K562 (cell line): ENCODE results near the gene ITPA. TPM values are rescaled to one million over a fixed set of nuclear protein-coding genes. Genes with fewer than 3 reads are reported as not detected.

ENCODE experiments used
- ATAC-seq: fragments of 200-7000 bp; cut with Tn5 transposase; 3 replicates; pipeline ENCODE4 v1.9.1; 2020; ENCODE audit warnings: moderate library complexity
- BruUV-seq: library from RNA; stranded (reverse); fragments of 400-500 nt; replicated peaks from 2 replicates; lab custom pipeline; 2021; lab: Mats Ljungman, UMichigan
- CTCF ChIA-PET: fragments of 300-600 bp; formaldehyde crosslinking; extraction: SDS; loops from one replicate; lab custom pipeline; 2021; ENCODE audit warnings: low intra/inter-chr PET ratio; lab: Yijun Ruan, JAX
- POLR2A ChIA-PET: fragments of 300-600, 350-650 bp; sonication (Branson Sonifier 250); formaldehyde crosslinking; extraction: SDS; loops from one replicate; lab custom pipeline; 2021; ENCODE audit warnings: antibody characterized with exemption, inconsistent platforms; lab: Yijun Ruan, JAX
- DNase-seq, 4 experiments: peaks; one replicate each; pipeline versions ENCODE4 v3.0.0 to v3.0.0-alpha.2; 2011 to 2018; ENCODE audit warnings: low spot score in 3 of 4, mixed read lengths in 3 of 4; ENCODE audit errors: extremely low read depth in 1 of 4
- FAIRE-seq: peaks from 2 replicates; lab custom pipeline; 2011; peaks lifted over from hg19 to GRCh38; lab: Jason Lieb, UNC
- H2AFZ ChIP-seq: 2 replicates; pipeline ENCODE4 v1.6.0; 2011; ENCODE audit warnings: low read depth, low read length, control low read depth, inconsistent platforms
- H3K27ac ChIP-seq: fragments of 200-600 bp; 3 replicates; pipeline ENCODE4 v1.8.0; 2011; ENCODE audit warnings: low read depth, mild to moderate bottlenecking, control low read depth, inconsistent platforms, low read length, moderate library complexity, mixed read lengths; ENCODE audit errors: extremely low read depth
- H3K27me3 ChIP-seq, 2 experiments: fragments of 300-600 bp in 1 of 2; 2 replicates in 1 of 2; 3 replicates in 1 of 2; pipeline versions ENCODE4 v1.6.0 to v1.8.0; 2011; ENCODE audit warnings: inconsistent platforms in 2 of 2, low read length in 2 of 2, mild to moderate bottlenecking in 1 of 2, mixed read lengths in 1 of 2, moderate library complexity in 1 of 2; ENCODE audit not compliant: control insufficient read depth in 2 of 2, insufficient read depth in 2 of 2
- H3K36me3 ChIP-seq: fragments of 300-600 bp; 3 replicates; pipeline ENCODE4 v1.8.0; 2011; ENCODE audit warnings: mild to moderate bottlenecking, low read length, inconsistent platforms; ENCODE audit not compliant: control insufficient read depth, insufficient read depth
- H3K4me1 ChIP-seq, 2 experiments: fragments of 200-600 bp in 1 of 2; replicated peaks in 1 of 2; 2 replicates in 1 of 2; 3 replicates in 1 of 2; pipeline versions ENCODE4 v1.5.1 to v1.8.0; 2011; ENCODE audit warnings: inconsistent platforms in 2 of 2, low read length in 2 of 2, mild to moderate bottlenecking in 1 of 2, mixed read lengths in 1 of 2, moderate library complexity in 1 of 2; ENCODE audit not compliant: control insufficient read depth in 2 of 2, insufficient read depth in 2 of 2
- H3K4me2 ChIP-seq: 2 replicates; pipeline ENCODE4 v1.6.1; 2011; ENCODE audit warnings: low read length, control low read depth, inconsistent platforms, mixed read lengths; ENCODE audit not compliant: insufficient read depth
- H3K4me3 ChIP-seq: fragments of 200-600 bp; sonication (generic), shearing (Covaris generic); 2 replicates; pipeline ENCODE4 v1.5.1; 2016; ENCODE audit warnings: control low read depth, inconsistent platforms
- H3K79me2 ChIP-seq: fragments of 200-600 bp; 3 replicates; pipeline ENCODE4 v1.8.0; 2011; ENCODE audit warnings: low read length, inconsistent platforms; ENCODE audit not compliant: control insufficient read depth, insufficient read depth
- H3K9ac ChIP-seq, 2 experiments: 2 replicates each; pipeline versions ENCODE4 v1.6.0 to v1.6.1; 2011; ENCODE audit warnings: low read depth in 2 of 2, low read length in 2 of 2, control low read depth in 1 of 2, inconsistent platforms in 1 of 2, mild to moderate bottlenecking in 1 of 2, mixed read lengths in 1 of 2; ENCODE audit not compliant: insufficient read depth in 1 of 2
- H3K9me1 ChIP-seq: one replicate; pipeline ENCODE4 v1.6.0; 2011; ENCODE audit warnings: inconsistent platforms, mild to moderate bottlenecking, low read length, moderate library complexity; ENCODE audit not compliant: control insufficient read depth, insufficient read depth
- H3K9me3 ChIP-seq: replicated peaks from 2 replicates; pipeline ENCODE4 v1.5.1; 2011; ENCODE audit warnings: low read depth, low read length, inconsistent platforms; ENCODE audit not compliant: control insufficient read depth, insufficient read depth
- H4K20me1 ChIP-seq: replicated peaks from 2 replicates; pipeline ENCODE4 v1.6.1; 2011; ENCODE audit warnings: low read length, inconsistent platforms, mixed read lengths; ENCODE audit not compliant: control insufficient read depth, insufficient read depth
- HDAC6 ChIP-seq: IDR thresholded peaks from 2 replicates; pipeline ENCODE4 v1.6.1; 2012; ENCODE audit warnings: low read depth, mild to moderate bottlenecking, control low read depth, inconsistent platforms, low read length, moderate library complexity
- KDM1A ChIP-seq, 2 experiments: fragments of 450-650 bp; IDR thresholded peaks; 2 replicates each; pipeline ENCODE4 v1.6.1; 2016; ENCODE audit warnings: mild to moderate bottlenecking in 2 of 2
- LCOR ChIP-seq: sonication (generic); formaldehyde crosslinking; IDR thresholded peaks from 2 replicates; pipeline ENCODE4 v1.8.0; 2022; ENCODE audit warnings: mild to moderate bottlenecking, missing genetic modification reagents
- RBM39 ChIP-seq: fragments of 200-400 bp; formaldehyde crosslinking; optimal IDR thresholded peaks from 2 replicates; pipeline ENCODE3; 2018; ENCODE audit warnings: low read depth, low read length
- RCOR1 ChIP-seq, 2 experiments: IDR thresholded peaks; 2 replicates each; pipeline ENCODE4 v1.6.1; 2012; ENCODE audit warnings: low read depth in 2 of 2, low read length in 2 of 2, borderline replicate concordance in 1 of 2, improper control_type of control experiment in 1 of 2
- SNRNP70 ChIP-seq: fragments of 200-400 bp; formaldehyde crosslinking; optimal IDR thresholded peaks from 2 replicates; pipeline ENCODE3; 2017; ENCODE audit warnings: low read depth, low read length
- WGBS: fragments of 100-300 bp; shearing (Covaris generic); methylation state at CpG from one replicate; pipeline ENCODE4 v1.1.6; 2016; ENCODE audit warnings: low coverage, mixed read lengths; ENCODE audit not compliant: insufficient coverage; ENCODE audit errors: missing lambda C conversion rate; 5-methylcytosine and 5-hydroxymethylcytosine counted together
- in situ Hi-C: fragments of 300-500 bp; cut with MboI; formaldehyde crosslinking; loops from 4 replicates; pipeline ENCODE4 v1.15.0; 2018; ENCODE audit warnings: inconsistent platforms, mixed read lengths
- intact Hi-C: fragments of 100-400 bp; cut with micrococcal nuclease; formaldehyde crosslinking; loops from 2 replicates; pipeline ENCODE4 v1.14.2; 2022
- polyA plus RNA-seq, 8 experiments: library from polyadenylated mRNA; depleted of rRNA in 4 of 8; stranded (reverse) in 5 of 8; unstranded in 3 of 8; fragments of >200 nt; fragmentation: Nextera tagmentation in 2 of 8; fragmentation: Illumina TruSeq in 1 of 8; extraction: Ambion mirVana in 2 of 8; extraction: Trizol in 1 of 8; gene quantifications; 2 replicates each; pipeline versions ENCODE4 v1.2.1 to v1.2.3, GENCODE V29; 2011 to 2014; ENCODE audit warnings: inconsistent platforms in 1 of 8, missing spikeins in 1 of 8
- total RNA-seq, 7 experiments: library from RNA; depleted of rRNA in 6 of 7; stranded (reverse); fragments of >200 nt in 6 of 7; fragmentation: Illumina TruSeq in 2 of 7; extraction: Trizol in 2 of 7; gene quantifications; 2 replicates each; pipeline versions ENCODE4 v1.2.1 to v1.2.3, GENCODE V29; 2011 to 2021; ENCODE audit warnings: low replicate concordance in 1 of 7
- TF ChIP-seq, protein P1 (sequence below): conservative IDR thresholded peaks from 2 replicates; pipeline ENCODE4 v1.6.1; 2011; ENCODE audit warnings: low read depth, mild to moderate bottlenecking, low read length; ENCODE audit not compliant: control insufficient read depth
- TF ChIP-seq, protein P2 (sequence below): sonication (generic); formaldehyde crosslinking; IDR thresholded peaks from 2 replicates; pipeline ENCODE4 v1.9.0; 2022; ENCODE audit warnings: mild to moderate bottlenecking, missing genetic modification reagents
- TF ChIP-seq, protein P3 (sequence below): sonication (generic); formaldehyde crosslinking; IDR thresholded peaks from 2 replicates; pipeline ENCODE4 v1.8.0; 2022; ENCODE audit warnings: missing genetic modification reagents, mild to moderate bottlenecking, moderate library complexity, borderline replicate concordance
- TF ChIP-seq, protein P4 (sequence below), 2 experiments: IDR thresholded peaks; 2 replicates each; pipeline ENCODE4 v1.6.1; 2011; ENCODE audit warnings: borderline replicate concordance in 1 of 2, control low read depth in 1 of 2, low read depth in 1 of 2, low read length in 1 of 2, mild to moderate bottlenecking in 1 of 2, mixed read lengths in 1 of 2, moderate library complexity in 1 of 2; ENCODE audit not compliant: insufficient read depth in 1 of 2, insufficient read length in 1 of 2, poor library complexity in 1 of 2, severe bottlenecking in 1 of 2; ENCODE audit errors: extremely low read depth in 1 of 2
- TF ChIP-seq, protein P5 (sequence below), 3 experiments: IDR thresholded peaks in 2 of 3; conservative IDR thresholded peaks in 1 of 3; 2 replicates each; pipeline ENCODE4 v1.5.1; 2011 to 2012; ENCODE audit warnings: low read length in 3 of 3, mild to moderate bottlenecking in 3 of 3, control low read depth in 2 of 3, improper control_type of control experiment in 1 of 3, inconsistent platforms in 1 of 3, low read depth in 1 of 3, mixed read lengths in 1 of 3, moderate library complexity in 1 of 3; ENCODE audit not compliant: insufficient read depth in 2 of 3

The ITPA gene
- total and polyA plus RNA-seq, 9 of the 15 experiments (the other 6 are each of a cell fraction or from before 2014, with no cell fraction given), result 5.0 to 79.7 (median 36.7) TPM

DNA sequence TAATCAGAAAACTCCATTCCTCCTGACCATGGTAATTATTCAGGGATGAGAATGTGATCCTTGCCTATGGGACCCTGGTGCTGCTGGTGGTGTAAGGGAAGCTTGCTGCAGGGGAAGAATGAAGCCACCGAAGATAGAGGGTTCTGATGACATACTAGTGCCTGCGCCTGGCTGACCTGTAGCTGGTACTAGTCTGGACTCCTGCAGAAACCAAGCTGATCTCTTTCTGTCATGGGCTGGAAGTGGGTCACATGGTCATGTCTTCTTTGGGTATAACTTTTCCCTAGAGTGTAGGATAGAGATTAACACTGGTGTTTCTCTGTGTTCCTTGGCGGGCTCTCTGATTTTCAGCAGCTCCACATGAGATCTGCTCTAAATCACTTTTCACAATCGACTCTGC is 38.3 kb downstream of the ITPA start (continued):
- TF ChIP-seq, protein P1, sequence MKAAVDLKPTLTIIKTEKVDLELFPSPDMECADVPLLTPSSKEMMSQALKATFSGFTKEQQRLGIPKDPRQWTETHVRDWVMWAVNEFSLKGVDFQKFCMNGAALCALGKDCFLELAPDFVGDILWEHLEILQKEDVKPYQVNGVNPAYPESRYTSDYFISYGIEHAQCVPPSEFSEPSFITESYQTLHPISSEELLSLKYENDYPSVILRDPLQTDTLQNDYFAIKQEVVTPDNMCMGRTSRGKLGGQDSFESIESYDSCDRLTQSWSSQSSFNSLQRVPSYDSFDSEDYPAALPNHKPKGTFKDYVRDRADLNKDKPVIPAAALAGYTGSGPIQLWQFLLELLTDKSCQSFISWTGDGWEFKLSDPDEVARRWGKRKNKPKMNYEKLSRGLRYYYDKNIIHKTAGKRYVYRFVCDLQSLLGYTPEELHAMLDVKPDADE, result no peak
- TF ChIP-seq, all 486 proteins: peak for 0

DNA sequence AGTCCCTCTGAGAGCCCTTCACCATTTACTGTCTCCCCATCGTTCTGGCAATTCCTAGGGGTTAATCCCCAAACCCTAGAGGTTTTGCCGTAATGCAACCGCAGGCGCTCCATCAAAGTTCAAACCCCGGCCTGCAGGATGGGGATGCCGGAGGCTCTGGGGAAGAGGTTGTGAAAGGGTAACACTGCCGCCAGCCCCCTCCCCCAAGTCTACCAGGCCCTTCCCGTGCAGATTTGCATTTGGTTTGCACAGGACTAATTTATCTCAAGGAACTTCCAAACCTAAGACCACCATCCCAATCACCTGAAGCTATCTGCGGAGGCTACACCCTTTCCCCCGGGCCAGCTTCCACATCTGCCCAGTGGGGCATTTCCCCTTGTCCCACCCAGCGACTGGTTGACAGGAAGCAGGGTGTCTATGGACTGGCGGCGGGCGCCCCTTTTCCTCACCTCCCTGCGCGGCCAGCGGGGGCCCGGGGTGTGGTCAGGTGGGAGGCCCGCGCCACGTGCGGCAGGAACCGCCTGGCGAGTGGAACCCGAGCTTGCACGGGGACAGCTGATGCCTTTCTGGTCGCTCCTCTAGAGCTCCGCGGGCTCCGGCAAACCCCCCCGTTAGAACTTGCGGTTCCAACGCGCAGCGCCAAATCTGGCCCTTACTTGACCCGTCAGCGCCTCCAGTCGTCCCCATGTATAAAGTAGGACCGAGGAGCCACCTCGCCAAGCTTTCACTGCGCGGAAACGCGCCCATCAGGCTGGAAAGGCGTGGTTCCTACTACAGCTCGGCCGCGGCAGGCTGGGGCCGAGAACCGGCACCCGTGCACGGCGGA is 39.1 kb downstream of the ITPA start:
- in situ Hi-C loops (no loop called here), intact Hi-C loops (no loop called here)
- Histone ChIP-seq H3K9me3 (no peaks in the 10 kb centered on the region), H4K20me1 (0 out of 2 replicates have a peak, but pooled peaks cover 3% of the 10 kb centered on the region), H3K27me3 (peaks cover 0 to 18% of the 10 kb centered on the region in 2 experiments; a peak in 2 of 5 replicates), H3K36me3 (peaks cover 4% of the 10 kb centered on the region; the same call in 1 of the 3 replicates), H3K4me3 (peak overlapping the region; percentile 15; the same call in 1 of the 2 replicates), H3K9me1 (no peaks in the 10 kb centered on the region), H3K79me2 (no peaks in the 10 kb centered on the region), H3K4me2 (peak overlapping the region; percentile 18; the same call in 1 of the 2 replicates), H3K27ac (no peak overlapping the region), H3K9ac (peak overlapping the region in 1 of 2 experiments; percentile 83; a peak in 2 of 4 replicates), H3K4me1 (peaks cover 0 to 10% of the 10 kb centered on the region in 2 experiments; a peak in 3 of 5 replicates), H2AFZ (no peak overlapping the region; the same call in 1 of the 2 replicates)
- no TSS peak for BruUV-seq
- WGBS, result 5% methylated on average over 37 of the region's 53 CpGs
- ATAC-seq (peak; percentile 86), FAIRE-seq (no peak), DNase-seq (peak; percentile 35 to 63 (median 41))
- ChIA-PET POLR2A (interaction anchor here (0.6 to 1.2 kb wide), 3 partner anchors 11 to 80 kb away, joined by 3 to 4 read pairs (median 3); no protein-coding TSS in a partner anchor), CTCF (no interaction called here)
- TF ChIP-seq, protein P2, sequence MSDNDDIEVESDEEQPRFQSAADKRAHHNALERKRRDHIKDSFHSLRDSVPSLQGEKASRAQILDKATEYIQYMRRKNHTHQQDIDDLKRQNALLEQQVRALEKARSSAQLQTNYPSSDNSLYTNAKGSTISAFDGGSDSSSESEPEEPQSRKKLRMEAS (CRISPR knock-in tag), result peak; percentile 70
- TF ChIP-seq LCOR, result 0 out of 2 replicates have a peak, but pooled peaks have one; percentile 26
- TF ChIP-seq RBM39, result no peak
- TF ChIP-seq SNRNP70, result no peak
- TF ChIP-seq HDAC6, result peak; percentile 68; the same call in 1 of the 2 replicates
- TF ChIP-seq RCOR1 (IDR thresholded peaks at IDR 0.05; ENCODE audit: borderline replicate concordance in 1 of 2, low read depth in 2 of 2, low read length in 2 of 2), result peak in 1 of 2 experiments; percentile 46; a peak in 1 of 4 replicates
- TF ChIP-seq, protein P3, sequence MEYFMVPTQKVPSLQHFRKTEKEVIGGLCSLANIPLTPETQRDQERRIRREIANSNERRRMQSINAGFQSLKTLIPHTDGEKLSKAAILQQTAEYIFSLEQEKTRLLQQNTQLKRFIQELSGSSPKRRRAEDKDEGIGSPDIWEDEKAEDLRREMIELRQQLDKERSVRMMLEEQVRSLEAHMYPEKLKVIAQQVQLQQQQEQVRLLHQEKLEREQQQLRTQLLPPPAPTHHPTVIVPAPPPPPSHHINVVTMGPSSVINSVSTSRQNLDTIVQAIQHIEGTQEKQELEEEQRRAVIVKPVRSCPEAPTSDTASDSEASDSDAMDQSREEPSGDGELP (CRISPR knock-in tag), result peak; percentile 76
- 0 out of 4 replicates have a peak, but pooled peaks of 1 of the 2 experiments have one; percentile 14 for TF ChIP-seq KDM1A (IDR thresholded peaks at IDR 0.05)
- TF ChIP-seq, protein P4, sequence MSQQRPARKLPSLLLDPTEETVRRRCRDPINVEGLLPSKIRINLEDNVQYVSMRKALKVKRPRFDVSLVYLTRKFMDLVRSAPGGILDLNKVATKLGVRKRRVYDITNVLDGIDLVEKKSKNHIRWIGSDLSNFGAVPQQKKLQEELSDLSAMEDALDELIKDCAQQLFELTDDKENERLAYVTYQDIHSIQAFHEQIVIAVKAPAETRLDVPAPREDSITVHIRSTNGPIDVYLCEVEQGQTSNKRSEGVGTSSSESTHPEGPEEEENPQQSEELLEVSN (IDR thresholded peaks at IDR 0.05; ENCODE audit: borderline replicate concordance in 1 of 2, extremely low read depth in 1 of 2, insufficient read depth in 1 of 2, insufficient read length in 1 of 2, low read depth in 1 of 2, low read length in 1 of 2, poor library complexity in 1 of 2, severe bottlenecking in 1 of 2), result peak in 1 of 2 experiments; percentile 36
- TF ChIP-seq, protein P5, sequence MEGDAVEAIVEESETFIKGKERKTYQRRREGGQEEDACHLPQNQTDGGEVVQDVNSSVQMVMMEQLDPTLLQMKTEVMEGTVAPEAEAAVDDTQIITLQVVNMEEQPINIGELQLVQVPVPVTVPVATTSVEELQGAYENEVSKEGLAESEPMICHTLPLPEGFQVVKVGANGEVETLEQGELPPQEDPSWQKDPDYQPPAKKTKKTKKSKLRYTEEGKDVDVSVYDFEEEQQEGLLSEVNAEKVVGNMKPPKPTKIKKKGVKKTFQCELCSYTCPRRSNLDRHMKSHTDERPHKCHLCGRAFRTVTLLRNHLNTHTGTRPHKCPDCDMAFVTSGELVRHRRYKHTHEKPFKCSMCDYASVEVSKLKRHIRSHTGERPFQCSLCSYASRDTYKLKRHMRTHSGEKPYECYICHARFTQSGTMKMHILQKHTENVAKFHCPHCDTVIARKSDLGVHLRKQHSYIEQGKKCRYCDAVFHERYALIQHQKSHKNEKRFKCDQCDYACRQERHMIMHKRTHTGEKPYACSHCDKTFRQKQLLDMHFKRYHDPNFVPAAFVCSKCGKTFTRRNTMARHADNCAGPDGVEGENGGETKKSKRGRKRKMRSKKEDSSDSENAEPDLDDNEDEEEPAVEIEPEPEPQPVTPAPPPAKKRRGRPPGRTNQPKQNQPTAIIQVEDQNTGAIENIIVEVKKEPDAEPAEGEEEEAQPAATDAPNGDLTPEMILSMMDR (IDR thresholded peaks at IDR 0.05 in 2 of 3, conservative IDR thresholded peaks at IDR 0.05 in 1 of 3; ENCODE audit: insufficient read depth in 2 of 3, low read depth in 1 of 3, low read length in 3 of 3), result peak in 2 of 3 experiments; percentile 32 to 36; a peak in 3 of 6 replicates
